Measurements from ENCODE around the gene COBL. TPM values are rescaled to one million over a fixed set of nuclear protein-coding genes. Genes with fewer than 3 reads are reported as not detected.

Gene COBL
- total RNA-seq, 2 experiments from 2014 or later, result not detected

- peaks cover 6% of the 10 kb centered on the region for H3K9me3 Mint-ChIP-seq
- H3K4me3 Mint-ChIP-seq, result peak overlapping the region; percentile 40
- no peaks in the 10 kb centered on the region for H3K36me3 Mint-ChIP-seq (ENCODE audit: low read depth)
- H3K4me1 Mint-ChIP-seq, result peaks cover 35% of the 10 kb centered on the region
- DNase-seq, result no peak
- H3K27me3 Mint-ChIP-seq, result no peaks in the 10 kb centered on the region
- peak overlapping the region; percentile 78 for H3K27ac Mint-ChIP-seq
- ChIA-PET POLR2A (no interaction called here), CTCF (interaction anchor here (0.7 to 1.3 kb wide), 5 partner anchors 9 to 26 kb away, joined by 3 to 4 read pairs (median 3); no protein-coding TSS in a partner anchor)
Observed at GRCh38 chr7:51121931-51122425, 194.6 kb downstream of the COBL start.

- CTCF ChIA-PET, result interaction anchor here (0.9 to 1.3 kb wide), 3 partner anchors 21 to 27 kb away, joined by 3 read pairs; no protein-coding TSS in a partner anchor
- peak overlapping the region; percentile 40 for H3K4me3 Mint-ChIP-seq
- POLR2A ChIA-PET, result no interaction called here
- H3K27ac Mint-ChIP-seq, result peak overlapping the region; percentile 78
- peaks cover 7% of the 10 kb centered on the region for H3K9me3 Mint-ChIP-seq
- no peak for DNase-seq
- H3K27me3 Mint-ChIP-seq, result peaks cover under 1% of the 10 kb centered on the region
- peaks cover 35% of the 10 kb centered on the region for H3K4me1 Mint-ChIP-seq
- H3K36me3 Mint-ChIP-seq (ENCODE audit: low read depth), result no peaks in the 10 kb centered on the region
Observed at GRCh38 chr7:51121036-51121790, 195.4 kb downstream of the COBL start.

- CTCF ChIA-PET, result interaction anchor here (0.9 kb wide), 1 partner anchor 44 kb away, joined by 3 read pairs; no protein-coding TSS in a partner anchor
- no peak overlapping the region for H3K4me3 Mint-ChIP-seq
- no peaks in the 10 kb centered on the region for H3K36me3 Mint-ChIP-seq (ENCODE audit: low read depth)
- H3K9me3 Mint-ChIP-seq, result peaks cover 8% of the 10 kb centered on the region
- no peak overlapping the region for H3K27ac Mint-ChIP-seq
- POLR2A ChIA-PET, result no interaction called here
- no peak for DNase-seq
- peaks cover 2% of the 10 kb centered on the region for H3K27me3 Mint-ChIP-seq
- peaks cover 32% of the 10 kb centered on the region for H3K4me1 Mint-ChIP-seq
Observed at GRCh38 chr7:51118628-51119027, 198.0 kb downstream of the COBL start.

GRCh38 chr7:51114501-51114900, 202.1 kb downstream of the COBL start:
- ChIA-PET CTCF (interaction anchor here (0.9 to 1.3 kb wide), 2 partner anchors 22 to 27 kb away, joined by 3 to 5 read pairs; no protein-coding TSS in a partner anchor), POLR2A (no interaction called here)
- peaks cover 8% of the 10 kb centered on the region for H3K9me3 Mint-ChIP-seq
- H3K36me3 Mint-ChIP-seq (ENCODE audit: low read depth), result no peaks in the 10 kb centered on the region
- no peak for DNase-seq
- H3K4me1 Mint-ChIP-seq, result no peaks in the 10 kb centered on the region
- no peak overlapping the region for H3K27ac Mint-ChIP-seq
- peaks cover 2% of the 10 kb centered on the region for H3K27me3 Mint-ChIP-seq
- H3K4me3 Mint-ChIP-seq, result no peak overlapping the region

- Mint-ChIP-seq H3K27me3 (peaks cover 2% of the 10 kb centered on the region), H3K4me1 (no peaks in the 10 kb centered on the region), H3K4me3 (no peak overlapping the region), H3K27ac (no peak overlapping the region), H3K9me3 (peaks cover 8% of the 10 kb centered on the region), H3K36me3 (ENCODE audit: low read depth) (no peaks in the 10 kb centered on the region)
- POLR2A ChIA-PET, result no interaction called here
- no peak for DNase-seq
- CTCF ChIA-PET, result interaction anchor here (1.3 kb wide), 1 partner anchor 22 kb away, joined by 3 read pairs; no protein-coding TSS in a partner anchor
Observed at GRCh38 chr7:51113962-51114361, 202.6 kb downstream of the COBL start.

GRCh38 chr7:51113560-51113959, 203.0 kb downstream of the COBL start:
- Mint-ChIP-seq H3K27ac (no peak overlapping the region), H3K36me3 (ENCODE audit: low read depth) (no peaks in the 10 kb centered on the region), H3K9me3 (peaks cover 8% of the 10 kb centered on the region), H3K4me3 (no peak overlapping the region), H3K4me1 (no peaks in the 10 kb centered on the region), H3K27me3 (peaks cover 2% of the 10 kb centered on the region)
- no peak for DNase-seq
- ChIA-PET POLR2A (no interaction called here), CTCF (interaction anchor here (1.5 kb wide), 1 partner anchor 9 kb away, joined by 3 read pairs; no protein-coding TSS in a partner anchor)

GRCh38 chr7:51111241-51111940, 205.2 kb downstream of the COBL start:
- no peak overlapping the region for H3K4me3 Mint-ChIP-seq
- DNase-seq, result no peak
- peaks cover 2% of the 10 kb centered on the region for H3K9me3 Mint-ChIP-seq
- no peaks in the 10 kb centered on the region for H3K4me1 Mint-ChIP-seq
- CTCF ChIA-PET, result no interaction called here
- H3K36me3 Mint-ChIP-seq (ENCODE audit: low read depth), result no peaks in the 10 kb centered on the region
- peaks cover 2% of the 10 kb centered on the region for H3K27me3 Mint-ChIP-seq
- no peak overlapping the region for H3K27ac Mint-ChIP-seq
- POLR2A ChIA-PET, result interaction anchor here (0.6 kb wide), 1 partner anchor 22 kb away, joined by 3 read pairs; no protein-coding TSS in a partner anchor

GRCh38 chr7:51108134-51108533, 208.5 kb downstream of the COBL start:
- ChIA-PET CTCF (no interaction called here), POLR2A (no interaction called here)
- Mint-ChIP-seq H3K4me3 (no peak overlapping the region), H3K9me3 (no peaks in the 10 kb centered on the region), H3K27me3 (no peaks in the 10 kb centered on the region), H3K27ac (no peak overlapping the region), H3K4me1 (no peaks in the 10 kb centered on the region), H3K36me3 (ENCODE audit: low read depth) (no peaks in the 10 kb centered on the region)
- no peak for DNase-seq

GRCh38 chr7:51104278-51104677, 212.3 kb downstream of the COBL start:
- Mint-ChIP-seq H3K27me3 (peaks cover 2% of the 10 kb centered on the region), H3K4me3 (no peak overlapping the region), H3K9me3 (no peaks in the 10 kb centered on the region), H3K27ac (no peak overlapping the region), H3K36me3 (ENCODE audit: low read depth) (no peaks in the 10 kb centered on the region), H3K4me1 (no peaks in the 10 kb centered on the region)
- no peak for DNase-seq
- CTCF ChIA-PET, result no interaction called here
- POLR2A ChIA-PET, result no interaction called here

- no peaks in the 10 kb centered on the region for H3K36me3 Mint-ChIP-seq (ENCODE audit: low read depth)
- no peaks in the 10 kb centered on the region for H3K9me3 Mint-ChIP-seq
- no peak overlapping the region for H3K27ac Mint-ChIP-seq
- POLR2A ChIA-PET, result no interaction called here
- DNase-seq, result no peak
- CTCF ChIA-PET, result no interaction called here
- no peak overlapping the region for H3K4me3 Mint-ChIP-seq
- no peaks in the 10 kb centered on the region for H3K4me1 Mint-ChIP-seq
- H3K27me3 Mint-ChIP-seq, result peaks cover 2% of the 10 kb centered on the region
Observed at GRCh38 chr7:51103718-51104117, 212.9 kb downstream of the COBL start.

GRCh38 chr7:51102828-51103227, 213.8 kb downstream of the COBL start:
- no peak overlapping the region for H3K4me3 Mint-ChIP-seq
- H3K4me1 Mint-ChIP-seq, result no peaks in the 10 kb centered on the region
- peaks cover 2% of the 10 kb centered on the region for H3K27me3 Mint-ChIP-seq
- DNase-seq, result no peak
- no peaks in the 10 kb centered on the region for H3K36me3 Mint-ChIP-seq (ENCODE audit: low read depth)
- H3K9me3 Mint-ChIP-seq, result peaks cover 2% of the 10 kb centered on the region
- ChIA-PET CTCF (interaction anchor here (1.0 kb wide), 1 partner anchor 11 kb away, joined by 3 read pairs; no protein-coding TSS in a partner anchor), POLR2A (no interaction called here)
- H3K27ac Mint-ChIP-seq, result no peak overlapping the region

GRCh38 chr7:51101111-51101757, 215.4 kb downstream of the COBL start:
- Mint-ChIP-seq H3K36me3 (ENCODE audit: low read depth) (no peaks in the 10 kb centered on the region), H3K4me3 (no peak overlapping the region), H3K27me3 (peaks cover 2% of the 10 kb centered on the region), H3K27ac (no peak overlapping the region), H3K9me3 (peaks cover 2% of the 10 kb centered on the region), H3K4me1 (no peaks in the 10 kb centered on the region)
- CTCF ChIA-PET, result interaction anchor here (1.2 to 1.5 kb wide), 2 partner anchors 9 to 10 kb away, joined by 3 read pairs; no protein-coding TSS in a partner anchor
- no peak for DNase-seq
- POLR2A ChIA-PET, result no interaction called here
